PFSK-1 (cell line): Measurements from ENCODE around the gene PHF20.

Experiments
- FOXP2 ChIP-seq: optimal IDR thresholded peaks from 2 replicates; pipeline ENCODE3; 2011; ENCODE audit warnings: borderline replicate concordance, control low read depth, inconsistent platforms; ENCODE audit not compliant: insufficient read depth; ENCODE audit errors: extremely low read length, extremely low read depth
- POLR2AphosphoS5 ChIP-seq: IDR thresholded peaks from 2 replicates; pipeline ENCODE4 v1.6.1; 2012; ENCODE audit warnings: low read depth, mild to moderate bottlenecking, control low read depth, low read length, moderate library complexity
- REST ChIP-seq, 2 experiments: IDR thresholded peaks; 2 replicates each; pipeline versions ENCODE4 v1.6.1 to v1.8.0; 2011 to 2012; ENCODE audit warnings: low read depth in 2 of 2, low read length in 2 of 2, control low read depth in 1 of 2, inconsistent platforms in 1 of 2, mild to moderate bottlenecking in 1 of 2, moderate library complexity in 1 of 2; ENCODE audit not compliant: insufficient read depth in 1 of 2
- SIN3A ChIP-seq: IDR thresholded peaks from 2 replicates; pipeline ENCODE4 v1.6.1; 2012; ENCODE audit warnings: mild to moderate bottlenecking, low read length, moderate library complexity, borderline replicate concordance; ENCODE audit not compliant: insufficient read depth
- TAF1 ChIP-seq: IDR thresholded peaks from 2 replicates; pipeline ENCODE4 v1.6.1; 2012; ENCODE audit warnings: low read length, control low read depth, borderline replicate concordance; ENCODE audit not compliant: insufficient read depth

Gene PHF20

GRCh38 chr20:35854713-35855348 is 83.0 kb downstream of the PHF20 start:
- no peak for TF ChIP-seq FOXP2
- TF ChIP-seq REST (IDR thresholded peaks at IDR 0.05; ENCODE audit: insufficient read depth in 1 of 2, low read depth in 2 of 2, low read length in 2 of 2), result no peak
- no peak for TF ChIP-seq SIN3A
- TF ChIP-seq TAF1, result no peak
- TF ChIP-seq POLR2AphosphoS5, result no peak

- TF ChIP-seq POLR2AphosphoS5 (no peak), TAF1 (no peak), SIN3A (no peak), FOXP2 (no peak), REST (IDR thresholded peaks at IDR 0.05; ENCODE audit: insufficient read depth in 1 of 2, low read depth in 2 of 2, low read length in 2 of 2) (no peak)
These were observed 85.1 kb downstream of the PHF20 start for GRCh38 chr20:35856866-35857265.

GRCh38 chr20:35866418-35867202 is 94.8 kb downstream of the PHF20 start:
- TF ChIP-seq REST (IDR thresholded peaks at IDR 0.05; ENCODE audit: insufficient read depth in 1 of 2, low read depth in 2 of 2, low read length in 2 of 2), result no peak
- TF ChIP-seq TAF1, result no peak
- no peak for TF ChIP-seq FOXP2
- TF ChIP-seq SIN3A, result no peak
- no peak for TF ChIP-seq POLR2AphosphoS5

- TF ChIP-seq FOXP2, result no peak
- TF ChIP-seq POLR2AphosphoS5, result no peak
These were observed 98.9 kb downstream of the PHF20 start for GRCh38 chr20:35870541-35871258.

- TF ChIP-seq POLR2AphosphoS5 (no peak), REST (IDR thresholded peaks at IDR 0.05; ENCODE audit: insufficient read depth in 1 of 2, low read depth in 2 of 2, low read length in 2 of 2) (no peak), SIN3A (no peak), TAF1 (no peak), FOXP2 (no peak)
These were observed 99.5 kb downstream of the PHF20 start for GRCh38 chr20:35871259-35871771.
